ENCODE results near the gene ACACA.

Gene ACACA

GRCh38 chr17:37342589-37342988, 64.0 kb downstream of the ACACA start:
- no peak for DNase-seq (ENCODE audit: low read depth)

GRCh38 chr17:37340804-37341203, 65.8 kb downstream of the ACACA start:
- no peak for DNase-seq (ENCODE audit: low read depth)

GRCh38 chr17:37339321-37339720, 67.3 kb downstream of the ACACA start:
- no peak for DNase-seq (ENCODE audit: low read depth)

GRCh38 chr17:37338847-37339246, 67.8 kb downstream of the ACACA start:
- DNase-seq (ENCODE audit: low read depth), result no peak

- no peak for DNase-seq (ENCODE audit: low read depth)
Observed at GRCh38 chr17:37327341-37328090, 79.1 kb downstream of the ACACA start.

GRCh38 chr17:37322826-37323561, 83.6 kb downstream of the ACACA start:
- DNase-seq (ENCODE audit: low read depth), result no peak

- DNase-seq (ENCODE audit: low read depth), result no peak
Observed at GRCh38 chr17:37322106-37322505, 84.5 kb downstream of the ACACA start.

GRCh38 chr17:37318931-37319594, 87.6 kb downstream of the ACACA start:
- no peak for DNase-seq (ENCODE audit: low read depth)

- no peak for DNase-seq (ENCODE audit: low read depth)
Observed at GRCh38 chr17:37317867-37318266, 88.8 kb downstream of the ACACA start.

- DNase-seq (ENCODE audit: low read depth), result no peak
Observed at GRCh38 chr17:37315601-37316000, 91.0 kb downstream of the ACACA start.

- DNase-seq (ENCODE audit: low read depth), result no peak
Observed at GRCh38 chr17:37312137-37312923, 94.3 kb downstream of the ACACA start.

- DNase-seq (ENCODE audit: low read depth), result no peak
Observed at GRCh38 chr17:37310940-37311339, 95.7 kb downstream of the ACACA start.

- DNase-seq (ENCODE audit: low read depth), result no peak
Observed at GRCh38 chr17:37309051-37309450, 97.6 kb downstream of the ACACA start.

- DNase-seq (ENCODE audit: low read depth), result no peak
Observed at GRCh38 chr17:37305406-37305905, 101.2 kb downstream of the ACACA start.

GRCh38 chr17:37301288-37301687, 105.3 kb downstream of the ACACA start:
- DNase-seq (ENCODE audit: low read depth), result no peak

GRCh38 chr17:37300683-37301082, 106.0 kb downstream of the ACACA start:
- DNase-seq (ENCODE audit: low read depth), result no peak

GRCh38 chr17:37299257-37299980, 107.2 kb downstream of the ACACA start:
- no peak for DNase-seq (ENCODE audit: low read depth)

GRCh38 chr17:37295888-37296287, 110.7 kb downstream of the ACACA start:
- DNase-seq (ENCODE audit: low read depth), result no peak

GRCh38 chr17:37294888-37295287, 111.7 kb downstream of the ACACA start:
- DNase-seq (ENCODE audit: low read depth), result no peak

- DNase-seq (ENCODE audit: low read depth), result no peak
Observed at GRCh38 chr17:37293770-37294169, 112.9 kb downstream of the ACACA start.

- DNase-seq (ENCODE audit: low read depth), result no peak
Observed at GRCh38 chr17:37292429-37293139, 114.1 kb downstream of the ACACA start.
